NCI-H1105 (cell line): ENCODE measurements around the gene FANK1.
"Not testable (repeated sequence)": the region's sequence is repeated elsewhere in the genome, so short reads cannot be mapped to it uniquely, and the experiment has no call there.

ENCODE experiments used
- DNase-seq: peaks from one replicate; lab custom pipeline; 2025; lab: John Stamatoyannopoulos, UW

FANK1 gene

DNA sequence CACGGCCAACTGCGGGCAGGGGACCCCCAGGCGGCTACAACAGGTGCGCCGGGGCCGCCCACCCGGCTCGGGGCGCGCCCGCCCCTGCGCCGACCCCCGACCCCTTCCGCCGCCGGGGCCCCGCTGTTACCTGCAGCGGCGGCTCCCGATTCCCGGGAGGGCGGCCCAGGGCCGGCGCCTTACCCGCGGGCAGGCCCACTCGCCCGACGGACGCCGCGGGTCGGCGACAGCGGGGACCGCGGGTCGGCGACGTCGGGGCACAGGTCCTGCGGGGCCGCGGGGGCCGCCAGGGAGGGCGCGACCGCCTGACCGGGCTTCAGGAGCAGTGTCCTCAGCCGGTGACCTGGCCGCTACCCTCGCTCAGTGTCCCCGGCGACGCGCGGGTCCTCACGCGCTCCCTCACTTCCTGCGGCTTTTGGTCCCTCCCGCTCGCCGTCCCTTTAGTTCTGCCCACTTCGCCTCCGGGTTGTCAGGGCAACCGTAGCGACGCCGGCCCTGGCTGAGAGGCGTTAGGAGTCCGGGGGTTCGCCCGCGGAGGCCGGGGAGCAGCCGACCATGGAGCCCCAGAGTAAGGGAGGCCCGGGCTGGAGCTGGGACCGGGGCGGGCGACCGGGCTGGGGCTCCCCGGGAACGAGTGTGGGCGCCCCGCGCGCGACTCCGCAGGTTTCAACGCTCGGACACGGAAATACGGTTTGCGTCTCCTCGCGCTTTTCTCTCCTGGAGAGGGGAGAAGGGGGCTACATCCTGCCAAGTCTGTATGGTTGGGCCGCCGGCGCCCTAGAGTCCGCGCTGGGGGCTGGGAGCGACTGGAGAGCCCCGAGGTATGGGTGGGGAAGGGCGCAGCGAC lies at the start of gene FANK1:
Gene FANK1 (plus strand): TSS at position 477 of the 847 bp plus-strand sequence. CDS start 79 bp downstream, at position 556.
- peak; percentile 47 for DNase-seq

DNA sequence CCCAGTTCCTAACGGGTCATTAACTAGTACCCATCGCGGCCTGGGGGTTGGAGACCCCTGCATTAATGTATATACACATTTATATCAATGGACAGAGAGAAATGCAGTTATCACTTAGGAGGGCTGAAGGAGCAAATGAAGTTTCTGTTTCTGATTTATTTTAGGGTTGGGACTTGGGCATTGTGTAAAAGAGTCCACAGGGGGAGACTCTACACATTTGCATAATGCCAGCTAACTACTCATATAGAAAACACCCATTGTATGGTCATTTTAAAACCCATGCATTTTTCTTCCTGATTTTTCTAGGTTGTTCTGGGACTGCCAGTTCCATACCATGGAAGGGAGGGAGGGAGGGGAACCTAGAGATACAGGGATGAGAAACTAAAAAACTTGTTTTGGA lies 49.5 kb upstream of the FANK1 start:
- DNase-seq, result no peak

DNA sequence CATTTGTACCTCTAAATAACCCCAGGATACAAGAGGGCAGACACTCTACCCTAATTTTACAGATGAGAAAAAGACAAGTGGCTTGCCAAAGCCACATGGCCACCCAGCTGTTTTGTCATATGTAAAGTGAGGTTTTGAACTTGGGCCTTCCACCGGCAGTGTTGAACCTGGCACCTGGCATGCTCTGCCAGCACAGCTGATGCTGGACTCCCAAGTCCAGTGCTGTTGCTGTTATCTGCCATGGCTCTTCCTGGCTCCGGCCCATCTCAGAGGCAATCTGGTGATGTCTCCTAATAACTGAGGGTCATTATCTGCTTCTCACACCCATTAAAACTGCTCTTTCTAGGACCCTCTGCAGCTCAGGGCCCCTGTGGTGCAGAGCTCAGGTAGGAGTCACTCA lies 48.0 kb upstream of the FANK1 start:
- no peak for DNase-seq

DNA sequence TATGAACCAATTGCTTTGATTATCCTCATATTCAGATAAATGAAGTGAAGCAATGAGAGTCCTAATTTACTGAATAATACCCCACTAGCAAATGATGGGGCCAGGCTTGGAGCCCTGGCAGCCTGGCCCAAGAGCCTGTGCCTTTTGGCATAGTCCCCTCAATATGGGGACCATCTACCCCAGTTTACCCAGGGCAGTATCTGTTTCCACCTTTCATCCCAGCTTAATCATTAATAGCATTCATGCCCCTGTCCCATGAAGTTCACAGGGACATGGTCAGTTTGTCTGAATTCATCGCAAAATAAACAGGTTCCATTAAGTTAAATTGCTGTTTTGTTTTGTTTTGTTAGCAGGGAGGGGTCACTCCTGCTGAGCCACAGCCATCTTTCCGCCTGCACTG lies 47.5 kb upstream of the FANK1 start:
- DNase-seq, result no peak

DNA sequence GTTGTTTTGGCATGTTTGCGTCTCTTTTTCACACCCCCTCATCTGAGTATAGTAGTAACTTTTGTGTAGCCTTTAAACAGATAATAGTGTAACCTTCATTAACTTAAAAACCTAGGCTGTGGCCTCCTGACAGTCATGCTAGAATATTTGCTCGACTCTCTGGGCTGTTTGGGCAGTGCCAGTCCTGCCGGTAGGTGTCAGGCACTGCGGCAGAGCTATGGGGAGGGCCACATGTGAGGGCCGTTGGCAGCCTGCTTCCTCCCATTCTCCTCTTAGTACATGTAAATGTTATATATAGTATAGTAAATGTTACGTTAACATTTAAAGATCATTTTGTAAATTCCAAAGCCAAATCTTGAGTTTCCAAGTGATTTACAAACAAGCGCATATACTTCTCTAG lies 46.9 kb upstream of the FANK1 start:
- DNase-seq, result no peak

GRCh38 chr10:125850766-125851731 lies 45.3 kb upstream of the FANK1 start:
- DNase-seq, result no peak

- DNase-seq, result no peak
Measured at GRCh38 chr10:125852487-125852886, 43.9 kb upstream of the FANK1 start.

DNA sequence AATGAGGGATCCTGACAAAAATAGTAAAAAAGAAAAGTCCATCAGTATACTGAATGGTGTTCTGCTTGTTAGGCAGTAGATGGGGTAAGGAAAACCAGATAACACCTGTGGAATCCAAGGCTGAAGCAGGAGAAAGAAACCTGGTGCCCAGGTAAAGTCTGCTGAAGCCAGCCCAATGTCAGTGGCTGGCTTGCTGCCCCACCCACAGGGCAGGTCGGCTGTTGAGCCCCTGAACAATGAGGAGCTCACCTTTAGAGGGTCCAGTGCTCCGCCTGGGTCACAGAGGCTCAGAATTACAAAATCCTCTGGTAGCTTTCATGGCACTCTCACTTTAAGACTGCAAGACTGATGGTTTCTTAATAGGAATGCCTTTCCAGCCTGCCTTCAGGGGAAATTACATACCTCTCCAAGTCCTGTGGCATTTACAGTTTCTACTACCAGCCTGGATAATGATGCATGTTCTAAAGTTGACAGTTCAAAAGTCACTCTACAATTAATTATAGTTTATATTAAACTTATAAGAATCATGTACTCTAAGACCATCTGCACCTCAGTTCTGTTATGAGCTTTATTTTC lies 39.1 kb upstream of the FANK1 start:
- no peak for DNase-seq

DNA sequence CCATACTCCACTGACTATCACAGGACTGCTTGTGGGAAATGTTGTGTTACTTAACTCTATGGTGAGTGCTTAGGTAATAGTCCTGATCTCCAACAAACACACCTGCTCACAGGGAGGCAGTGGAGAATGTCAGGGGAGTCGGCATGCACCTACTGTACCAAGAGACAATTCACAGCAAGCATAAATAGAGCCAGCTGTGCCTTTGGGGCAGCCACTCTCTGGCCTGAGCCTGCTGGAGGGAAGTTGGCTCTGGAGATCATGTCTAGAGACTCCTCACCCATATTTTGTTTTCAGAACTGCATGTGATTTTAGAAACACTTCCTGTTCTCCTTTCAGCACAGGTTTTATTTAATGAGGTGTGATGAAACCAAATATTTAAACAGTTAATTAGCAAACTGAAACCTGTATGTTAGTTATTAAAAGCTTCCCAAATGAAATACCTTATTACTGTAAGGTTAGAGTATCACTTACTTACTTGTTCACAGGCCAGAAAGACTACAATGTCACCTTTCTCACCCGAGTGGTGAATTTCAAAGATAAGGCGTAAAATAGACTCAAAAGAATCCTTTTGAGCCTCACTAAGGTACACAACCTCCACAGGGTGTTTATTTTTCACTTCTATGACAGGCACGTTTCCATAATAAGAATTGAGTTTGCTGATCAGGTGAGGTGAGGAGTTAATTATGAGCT lies 37.1 kb upstream of the FANK1 start:
- no peak for DNase-seq

DNA sequence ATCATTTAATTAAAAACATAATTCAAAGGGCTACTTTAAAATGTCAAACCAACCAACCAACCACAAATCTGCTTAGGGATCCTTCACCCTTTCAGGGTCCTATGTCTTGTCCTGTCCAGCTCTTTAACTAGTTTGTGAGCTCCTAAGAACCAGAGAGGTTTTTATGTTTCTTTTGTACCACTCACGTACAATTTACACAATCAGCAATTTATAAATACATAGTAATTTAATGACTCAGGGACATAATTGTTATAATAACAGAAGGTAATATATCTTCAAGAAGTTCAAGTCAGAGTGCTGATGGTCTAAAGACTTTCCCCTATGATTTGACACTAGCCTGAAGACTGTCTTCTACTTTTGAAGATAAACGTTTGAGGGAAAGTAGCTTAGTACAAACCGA lies 31.2 kb upstream of the FANK1 start:
- no peak for DNase-seq

DNA sequence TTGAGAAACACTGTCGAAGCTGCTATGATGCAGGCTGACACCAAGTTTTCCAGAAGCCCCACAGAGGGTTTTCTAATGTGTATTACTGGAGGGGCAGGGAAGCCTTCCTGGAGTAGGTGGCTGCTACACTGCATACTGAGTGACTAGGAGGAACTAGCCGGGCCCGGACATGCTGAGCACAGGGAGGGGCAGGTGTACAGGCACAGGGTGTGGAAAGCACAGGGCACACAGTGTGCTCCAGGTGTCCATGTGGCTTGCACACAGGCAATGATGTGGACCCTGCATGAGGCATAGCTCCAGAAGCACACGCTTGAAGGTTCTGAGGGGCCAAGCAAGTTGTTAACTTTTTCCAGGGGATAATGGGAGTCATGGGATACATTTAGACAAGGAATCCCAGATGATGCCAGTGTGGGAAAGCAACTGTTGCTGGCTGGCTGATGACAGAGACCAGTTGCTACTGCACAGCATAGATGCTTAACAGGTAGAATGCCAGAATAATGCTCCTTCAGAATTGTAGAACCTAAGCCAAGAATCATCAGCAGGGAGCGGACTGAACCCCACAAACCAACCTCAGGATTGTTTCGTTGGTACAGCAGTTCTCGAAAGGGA lies 29.8 kb upstream of the FANK1 start:
- no peak for DNase-seq

GRCh38 chr10:125868372-125868975 lies 27.9 kb upstream of the FANK1 start:
- no peak for DNase-seq

GRCh38 chr10:125871338-125871737 lies 25.0 kb upstream of the FANK1 start:
- no peak for DNase-seq

DNA sequence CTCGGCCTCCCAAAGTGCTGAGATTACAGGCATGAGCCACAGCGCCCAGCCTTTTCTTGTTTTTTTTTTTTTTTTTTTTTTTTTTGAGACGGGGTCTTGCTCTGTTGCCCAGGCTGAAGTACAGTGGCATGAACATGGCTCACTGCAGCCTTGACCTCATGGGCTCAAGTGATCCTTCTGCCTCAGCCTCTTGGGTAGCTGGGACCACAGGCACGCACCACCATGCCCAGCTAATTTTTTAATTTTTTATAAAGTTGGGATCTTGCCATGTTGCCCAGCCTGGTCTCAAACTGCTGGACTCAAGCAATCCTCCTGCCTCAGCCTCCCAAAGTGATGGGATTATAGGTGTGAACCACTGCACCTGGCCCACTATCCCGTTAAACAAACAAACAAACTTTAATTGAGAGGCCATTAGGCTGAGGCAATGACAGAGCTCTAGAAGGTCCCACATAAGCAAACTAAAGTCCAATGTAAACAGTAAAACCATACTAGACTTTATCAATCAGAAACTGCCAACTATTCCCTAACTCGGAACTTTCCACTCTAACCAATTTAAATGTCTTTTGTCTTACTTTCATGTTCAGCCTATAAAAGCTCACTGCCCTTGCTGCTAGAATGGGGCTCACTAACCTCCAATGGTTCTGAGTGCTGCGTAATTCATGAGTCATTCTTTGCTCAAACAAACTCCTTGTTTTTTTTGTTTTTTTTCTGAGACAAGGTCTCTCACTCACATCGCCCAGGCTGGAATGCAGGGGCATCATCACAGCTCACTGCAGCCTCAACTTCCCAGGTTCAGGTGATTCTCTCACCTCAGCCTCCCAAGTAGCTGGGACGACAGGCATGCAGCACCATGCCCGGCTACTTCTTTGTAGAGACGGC lies 17.2 kb upstream of the FANK1 start:
- no peak for DNase-seq

DNA sequence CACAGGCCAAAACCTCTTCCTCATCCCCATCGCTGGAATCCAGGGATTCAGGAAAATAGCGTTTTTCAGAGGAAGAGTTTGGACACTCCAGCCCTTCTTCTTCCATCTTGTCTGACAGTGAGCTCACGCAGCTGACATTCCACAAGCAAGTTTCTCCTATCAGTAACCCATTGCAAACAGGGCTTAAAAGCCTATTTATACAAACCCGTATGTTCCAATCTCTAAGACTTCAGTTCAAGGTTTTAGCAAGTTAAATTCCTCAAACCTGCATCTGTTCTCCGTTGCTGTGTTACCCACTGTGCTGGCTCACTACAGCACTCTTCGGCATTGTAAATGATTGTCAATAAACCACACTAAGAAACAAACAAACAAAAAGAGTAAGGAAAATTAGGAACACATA lies 15.6 kb upstream of the FANK1 start:
- no peak for DNase-seq

GRCh38 chr10:125881192-125881591 lies 15.2 kb upstream of the FANK1 start, which contains the start of gene DHX32:
Gene DHX32, minus strand, starts transcription at chr10:125881292. Its CDS starts 468 bp downstream, at chr10:125880824.
- DNase-seq, result no peak

DNA sequence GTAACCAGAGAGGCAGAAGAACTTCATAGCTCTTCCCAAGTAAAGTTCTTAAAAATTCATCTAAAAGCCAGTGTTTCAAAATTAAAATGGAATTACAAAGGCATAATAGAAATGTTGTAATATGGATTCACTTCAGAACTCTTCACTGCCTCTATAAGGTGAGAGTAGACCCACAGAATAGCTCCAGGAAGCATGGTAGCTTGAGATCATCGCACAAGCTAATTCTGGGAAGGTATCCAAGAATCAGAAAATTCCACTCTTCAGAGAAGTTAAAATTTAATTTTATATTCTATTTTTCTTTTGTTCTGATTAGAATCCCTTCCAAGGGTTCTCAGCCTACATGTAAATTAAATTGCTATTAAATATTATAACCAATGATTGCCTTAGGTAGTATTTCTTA lies 13.8 kb upstream of the FANK1 start:
- no peak for DNase-seq

DNA sequence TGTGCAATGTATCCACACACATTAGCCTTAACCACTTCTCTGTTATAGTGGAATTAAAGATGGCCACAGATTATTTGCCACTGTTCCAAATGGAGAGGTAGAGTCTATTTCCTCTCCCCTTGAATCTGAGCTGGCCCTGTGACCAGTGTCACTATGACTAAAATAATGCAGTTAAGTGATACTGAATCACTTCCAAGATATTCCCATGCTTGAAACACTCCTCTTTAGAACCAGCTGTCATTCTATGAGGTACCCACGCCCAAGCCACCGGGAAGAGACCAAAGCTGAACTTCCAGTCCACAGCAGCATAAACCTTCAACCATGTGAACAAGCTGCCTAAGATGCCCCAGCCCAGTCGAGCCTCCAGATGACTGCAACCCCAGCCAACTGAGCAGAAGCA lies 13.2 kb upstream of the FANK1 start:
- DNase-seq, result no peak

DNA sequence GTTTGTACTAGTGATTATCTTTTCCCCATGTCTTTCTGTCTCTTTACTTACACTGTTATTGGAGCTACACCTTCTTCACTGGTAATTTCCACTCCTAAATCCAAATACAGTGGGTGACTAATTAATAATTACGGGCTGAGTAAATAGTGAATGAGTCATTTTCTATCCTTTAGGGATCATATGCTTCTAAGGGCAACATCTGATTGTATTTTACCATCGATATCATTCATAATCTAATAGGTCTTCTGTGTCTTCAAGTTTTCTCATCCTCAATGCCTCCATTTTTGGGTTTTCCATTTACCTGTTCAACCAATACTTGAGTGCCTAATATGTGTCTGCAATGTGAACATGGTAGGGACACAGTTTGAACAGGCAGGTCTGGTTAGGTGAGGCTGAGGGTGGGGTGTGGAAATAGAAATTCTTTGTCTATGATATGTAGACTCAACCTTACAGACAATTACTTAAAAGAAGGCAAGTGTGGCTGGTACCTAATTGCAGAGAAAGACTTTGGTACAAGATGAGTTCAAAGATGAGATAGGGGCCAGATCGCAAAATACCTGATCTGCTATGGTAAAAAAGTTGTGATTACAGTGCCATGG lies 9.4 kb upstream of the FANK1 start:
- DNase-seq, result no peak

DNA sequence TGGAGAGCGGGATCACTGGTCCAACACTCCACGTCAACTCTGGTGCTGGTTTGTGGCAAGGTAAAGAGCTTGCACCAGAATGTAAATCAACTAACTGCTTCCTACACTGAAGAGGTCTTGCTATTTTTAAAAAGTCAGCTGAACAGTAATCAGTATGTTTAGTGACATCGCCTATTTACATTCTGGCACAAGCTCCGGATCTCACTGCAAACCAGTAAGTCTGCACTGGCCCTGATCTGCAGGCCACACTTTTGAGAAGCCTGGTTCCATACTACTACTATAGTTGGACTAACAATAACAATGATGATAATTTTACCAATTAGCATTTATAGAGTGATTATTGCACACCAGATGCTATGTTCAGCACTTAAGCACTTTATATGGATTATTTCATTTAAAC lies 6.9 kb upstream of the FANK1 start:
- DNase-seq, result not testable (repeated sequence)
